ENCODE measurements around the gene RTF2. TPM values are rescaled to one million over a fixed set of nuclear protein-coding genes. Genes with fewer than 3 reads are reported as not detected.

Gene RTF2
- polyA plus RNA-seq, 1 donor from 2014 or later = 127 TPM

GRCh38 chr20:56542489-56543030 is 74.1 kb downstream of the RTF2 start:
- no peaks in the 10 kb centered on the region for H3K36me3 ChIP-seq (ENCODE audit: insufficient read depth, low read length)
- H4K20me1 ChIP-seq (ENCODE audit: insufficient read depth) = no peaks in the 10 kb centered on the region
- no peaks in the 10 kb centered on the region for H3F3A ChIP-seq (ENCODE audit: insufficient read depth, low read length, poor library complexity, severe bottlenecking)
- no peak overlapping the region for H3K4me3 ChIP-seq (ENCODE audit: low read length)
- no peaks in the 10 kb centered on the region for H3K79me2 ChIP-seq (replicated peaks; ENCODE audit: insufficient read depth, low read length)
- no peak overlapping the region for H3K27ac ChIP-seq (ENCODE audit: low read length)
- H3K9me2 ChIP-seq (ENCODE audit: insufficient read depth, low read length) = no peaks in the 10 kb centered on the region
- no peak overlapping the region for H3K9ac ChIP-seq (ENCODE audit: low read length)
- H3K4me2 ChIP-seq (ENCODE audit: low read length) = no peak overlapping the region
- H3K27me3 ChIP-seq (ENCODE audit: insufficient read depth, low read depth, low read length) = no peaks in the 10 kb centered on the region
- H2AFZ ChIP-seq (ENCODE audit: low read depth, low read length) = no peak overlapping the region
- TF ChIP-seq EP300 (conservative IDR thresholded peaks at IDR 0.05; ENCODE audit: poor library complexity, severe bottlenecking) (no peak), CTCF (IDR thresholded peaks at IDR 0.05; ENCODE audit: poor library complexity, severe bottlenecking) (no peak), RAD21 (conservative IDR thresholded peaks at IDR 0.05) (no peak), REST (IDR thresholded peaks at IDR 0.05; ENCODE audit: borderline replicate concordance) (no peak), MXI1 (conservative IDR thresholded peaks at IDR 0.05; ENCODE audit: poor library complexity, severe bottlenecking) (no peak)
- H3K9me3 ChIP-seq (ENCODE audit: low read length) = no peaks in the 10 kb centered on the region

GRCh38 chr20:56551571-56551970 is 83.1 kb downstream of the RTF2 start:
- Histone ChIP-seq H3F3A (ENCODE audit: insufficient read depth, low read length, poor library complexity, severe bottlenecking) (no peaks in the 10 kb centered on the region), H3K4me2 (ENCODE audit: low read length) (no peak overlapping the region), H3K27ac (ENCODE audit: low read length) (no peak overlapping the region), H3K9ac (ENCODE audit: low read length) (no peak overlapping the region), H3K36me3 (ENCODE audit: insufficient read depth, low read length) (no peaks in the 10 kb centered on the region), H3K27me3 (ENCODE audit: insufficient read depth, low read depth, low read length) (no peaks in the 10 kb centered on the region), H3K9me2 (ENCODE audit: insufficient read depth, low read length) (no peaks in the 10 kb centered on the region), H3K4me3 (ENCODE audit: low read length) (no peak overlapping the region), H2AFZ (ENCODE audit: low read depth, low read length) (no peak overlapping the region), H4K20me1 (ENCODE audit: insufficient read depth) (no peaks in the 10 kb centered on the region), H3K9me3 (ENCODE audit: low read length) (no peaks in the 10 kb centered on the region), H3K79me2 (replicated peaks; ENCODE audit: insufficient read depth, low read length) (no peaks in the 10 kb centered on the region)
- no peak for TF ChIP-seq MXI1 (conservative IDR thresholded peaks at IDR 0.05; ENCODE audit: poor library complexity, severe bottlenecking)
- TF ChIP-seq EZH2 (IDR thresholded peaks at IDR 0.05; ENCODE audit: borderline replicate concordance, insufficient read depth, low read length, poor library complexity, severe bottlenecking) = no peak
- no peak for TF ChIP-seq POLR2AphosphoS5 (IDR thresholded peaks at IDR 0.05)
- no peak for TF ChIP-seq CTCF (IDR thresholded peaks at IDR 0.05; ENCODE audit: poor library complexity, severe bottlenecking)
- no peak for TF ChIP-seq SMC3 (conservative IDR thresholded peaks at IDR 0.05; ENCODE audit: poor library complexity)
- TF ChIP-seq EP300 (conservative IDR thresholded peaks at IDR 0.05; ENCODE audit: poor library complexity, severe bottlenecking) = no peak
- no peak for TF ChIP-seq TAF1 (IDR thresholded peaks at IDR 0.05; ENCODE audit: low read depth)
- TF ChIP-seq RAD21 (conservative IDR thresholded peaks at IDR 0.05) = no peak
- TF ChIP-seq REST (IDR thresholded peaks at IDR 0.05; ENCODE audit: borderline replicate concordance) = no peak
